Measurements from ENCODE around the gene VGLL1.

VGLL1 gene, protein sequence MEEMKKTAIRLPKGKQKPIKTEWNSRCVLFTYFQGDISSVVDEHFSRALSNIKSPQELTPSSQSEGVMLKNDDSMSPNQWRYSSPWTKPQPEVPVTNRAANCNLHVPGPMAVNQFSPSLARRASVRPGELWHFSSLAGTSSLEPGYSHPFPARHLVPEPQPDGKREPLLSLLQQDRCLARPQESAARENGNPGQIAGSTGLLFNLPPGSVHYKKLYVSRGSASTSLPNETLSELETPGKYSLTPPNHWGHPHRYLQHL

DNA sequence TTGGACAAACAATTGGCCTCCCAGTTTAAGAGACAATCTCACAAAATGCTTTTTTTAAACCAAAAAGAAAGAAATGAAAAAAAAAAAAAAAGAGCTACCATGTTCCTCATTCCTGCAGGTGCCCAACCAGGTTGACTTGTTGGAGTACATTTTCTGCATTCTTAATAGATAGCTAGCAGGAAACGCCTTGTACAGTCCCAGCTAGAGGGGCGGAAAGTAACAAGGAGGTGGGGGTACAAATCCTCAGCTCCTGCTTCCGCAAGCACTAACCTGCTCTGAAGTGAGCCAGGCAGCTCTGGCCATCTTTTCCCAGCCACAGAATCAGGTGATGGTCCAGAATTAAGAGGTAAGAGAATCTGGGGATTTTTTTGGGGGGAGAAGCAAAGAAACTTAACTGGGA, at the start of gene VGLL1:
Gene VGLL1, plus strand, starts transcription at position 265 of the 400 bp plus-strand sequence. CDS start 3,806 bp downstream, outside the sequence.
- no peak within 1 kb of the TSS for H3K4me3 ChIP-seq (ENCODE audit: control insufficient read depth, low read depth, low read length)
- TF ChIP-seq, protein P1, sequence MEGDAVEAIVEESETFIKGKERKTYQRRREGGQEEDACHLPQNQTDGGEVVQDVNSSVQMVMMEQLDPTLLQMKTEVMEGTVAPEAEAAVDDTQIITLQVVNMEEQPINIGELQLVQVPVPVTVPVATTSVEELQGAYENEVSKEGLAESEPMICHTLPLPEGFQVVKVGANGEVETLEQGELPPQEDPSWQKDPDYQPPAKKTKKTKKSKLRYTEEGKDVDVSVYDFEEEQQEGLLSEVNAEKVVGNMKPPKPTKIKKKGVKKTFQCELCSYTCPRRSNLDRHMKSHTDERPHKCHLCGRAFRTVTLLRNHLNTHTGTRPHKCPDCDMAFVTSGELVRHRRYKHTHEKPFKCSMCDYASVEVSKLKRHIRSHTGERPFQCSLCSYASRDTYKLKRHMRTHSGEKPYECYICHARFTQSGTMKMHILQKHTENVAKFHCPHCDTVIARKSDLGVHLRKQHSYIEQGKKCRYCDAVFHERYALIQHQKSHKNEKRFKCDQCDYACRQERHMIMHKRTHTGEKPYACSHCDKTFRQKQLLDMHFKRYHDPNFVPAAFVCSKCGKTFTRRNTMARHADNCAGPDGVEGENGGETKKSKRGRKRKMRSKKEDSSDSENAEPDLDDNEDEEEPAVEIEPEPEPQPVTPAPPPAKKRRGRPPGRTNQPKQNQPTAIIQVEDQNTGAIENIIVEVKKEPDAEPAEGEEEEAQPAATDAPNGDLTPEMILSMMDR (conservative IDR thresholded peaks at IDR 0.05; ENCODE audit: control insufficient read depth, insufficient read depth, low read depth, low read length): no peak
- no peak for DNase-seq (ENCODE audit: low read depth)

DNA sequence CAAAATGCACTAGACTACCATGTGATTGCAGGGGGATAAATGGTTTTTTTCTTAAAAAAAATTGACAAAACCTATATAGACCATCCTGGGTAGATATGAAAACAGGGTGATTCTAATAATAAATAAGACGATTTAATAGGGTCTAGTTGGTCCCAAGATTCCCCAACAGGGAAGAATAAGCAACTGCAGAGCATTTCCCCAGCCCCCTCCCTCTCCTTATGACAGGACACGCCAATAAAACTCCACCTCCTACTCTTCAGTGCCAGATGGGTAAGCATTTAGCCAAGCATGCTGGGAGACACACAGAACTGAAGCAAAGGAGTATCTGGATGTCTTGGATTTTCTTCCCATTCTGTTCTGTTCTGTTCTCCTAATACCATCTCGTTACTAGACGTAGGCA, 44.4 kb upstream of the VGLL1 start, which contains the start of gene BRS3:
Gene BRS3, plus strand, starts transcription at position 301 of the 400 bp plus-strand sequence. CDS start 168 bp downstream, outside the sequence.
- H3K4me3 ChIP-seq (ENCODE audit: control insufficient read depth, low read depth, low read length): no peak within 1 kb of the TSS
- no peak for DNase-seq (ENCODE audit: low read depth)
- TF ChIP-seq, protein P1 (conservative IDR thresholded peaks at IDR 0.05; ENCODE audit: control insufficient read depth, insufficient read depth, low read depth, low read length): no peak

DNA sequence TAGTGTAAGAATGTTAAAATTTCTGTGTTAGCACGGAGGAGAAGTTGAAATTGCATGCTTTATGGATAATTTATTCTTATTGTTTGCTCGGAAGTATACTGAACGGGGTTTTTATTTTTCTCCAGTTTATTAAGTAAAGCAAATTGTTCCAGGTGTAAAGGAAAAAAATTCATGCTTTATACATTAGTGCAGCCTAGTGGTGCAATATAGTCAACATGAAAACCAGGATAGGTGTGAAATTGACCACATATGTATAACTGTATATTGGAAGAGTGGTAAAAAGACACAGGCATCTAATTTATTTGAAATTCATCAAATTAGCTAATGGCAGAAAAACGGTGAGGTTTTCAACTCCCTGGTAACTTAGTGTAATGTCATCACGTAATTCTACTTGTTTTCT, 43.3 kb upstream of the VGLL1 start:
- H3K4me3 ChIP-seq (ENCODE audit: control insufficient read depth, low read depth, low read length): no peak overlapping the region
- DNase-seq (ENCODE audit: low read depth): no peak
- TF ChIP-seq, protein P1 (conservative IDR thresholded peaks at IDR 0.05; ENCODE audit: control insufficient read depth, insufficient read depth, low read depth, low read length): no peak

- no peak overlapping the region for H3K4me3 ChIP-seq (ENCODE audit: control insufficient read depth, low read depth, low read length)
- TF ChIP-seq, protein P1 (conservative IDR thresholded peaks at IDR 0.05; ENCODE audit: control insufficient read depth, insufficient read depth, low read depth, low read length): no peak
- no peak for DNase-seq (ENCODE audit: low read depth)
Observed at GRCh38 chrX:136491832-136492231, 40.2 kb upstream of the VGLL1 start.

DNA sequence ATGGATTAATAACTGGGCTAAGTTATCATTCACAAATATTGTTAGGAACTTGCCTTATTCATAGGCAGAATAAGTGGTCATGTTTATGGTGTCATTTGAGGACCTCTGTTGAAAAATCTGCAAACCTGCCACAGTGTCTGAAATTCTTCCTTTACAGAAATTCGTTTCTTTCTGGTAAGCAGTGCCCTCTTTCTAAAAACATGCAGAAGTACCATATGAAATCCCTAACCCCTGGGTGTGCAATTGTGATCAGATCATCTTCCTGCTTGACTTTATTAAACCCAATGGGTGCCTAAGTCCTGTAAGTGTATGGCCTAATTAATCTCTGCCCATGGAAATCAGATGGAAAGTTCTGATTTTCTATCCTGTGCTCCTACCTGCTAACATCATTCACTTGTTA, 39.0 kb upstream of the VGLL1 start:
- H3K4me3 ChIP-seq (ENCODE audit: control insufficient read depth, low read depth, low read length): no peak overlapping the region
- no peak for DNase-seq (ENCODE audit: low read depth)
- TF ChIP-seq, protein P1 (conservative IDR thresholded peaks at IDR 0.05; ENCODE audit: control insufficient read depth, insufficient read depth, low read depth, low read length): no peak

DNA sequence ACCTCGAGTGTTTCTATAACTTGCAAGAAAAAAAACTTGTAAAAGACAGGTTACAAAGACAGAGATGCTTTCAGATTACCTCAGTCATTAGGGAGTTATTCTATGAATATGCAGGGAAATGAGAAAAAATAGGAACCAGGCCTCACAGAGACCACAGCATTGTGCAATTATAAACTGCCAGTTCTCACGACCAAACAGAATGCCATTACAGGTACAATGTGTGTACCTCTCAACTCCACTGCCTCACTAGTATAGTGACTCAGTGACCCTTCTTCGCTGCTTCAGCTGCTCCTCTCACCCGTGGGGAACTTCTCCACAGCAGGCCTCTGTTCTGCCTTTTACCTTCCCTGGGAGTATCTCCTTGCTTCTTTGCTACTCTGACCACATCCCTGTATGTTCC, 37.0 kb upstream of the VGLL1 start:
- TF ChIP-seq, protein P1 (conservative IDR thresholded peaks at IDR 0.05; ENCODE audit: control insufficient read depth, insufficient read depth, low read depth, low read length): no peak
- no peak for DNase-seq (ENCODE audit: low read depth)
- H3K4me3 ChIP-seq (ENCODE audit: control insufficient read depth, low read depth, low read length): no peak overlapping the region

All from fibroblast of mammary gland (primary cell).